Measurements from ENCODE around the gene ZBP1.

GRCh38 chr20:57652606-57653545 is 32.6 kb upstream of the ZBP1 start:
- TF ChIP-seq CTCF (IDR thresholded peaks at IDR 0.05) (no peak), POLR2AphosphoS5 (IDR thresholded peaks at IDR 0.05) (no peak), POLR2A (IDR thresholded peaks at IDR 0.05) (no peak)
